ENCODE measurements around the gene SH3PXD2A. TPM values are rescaled to one million over a fixed set of nuclear protein-coding genes. Genes with fewer than 3 reads are reported as not detected.

SH3PXD2A gene
- total and polyA plus RNA-seq, 2 experiments from 2014 or later = 1.8 to 5.0 TPM

DNA sequence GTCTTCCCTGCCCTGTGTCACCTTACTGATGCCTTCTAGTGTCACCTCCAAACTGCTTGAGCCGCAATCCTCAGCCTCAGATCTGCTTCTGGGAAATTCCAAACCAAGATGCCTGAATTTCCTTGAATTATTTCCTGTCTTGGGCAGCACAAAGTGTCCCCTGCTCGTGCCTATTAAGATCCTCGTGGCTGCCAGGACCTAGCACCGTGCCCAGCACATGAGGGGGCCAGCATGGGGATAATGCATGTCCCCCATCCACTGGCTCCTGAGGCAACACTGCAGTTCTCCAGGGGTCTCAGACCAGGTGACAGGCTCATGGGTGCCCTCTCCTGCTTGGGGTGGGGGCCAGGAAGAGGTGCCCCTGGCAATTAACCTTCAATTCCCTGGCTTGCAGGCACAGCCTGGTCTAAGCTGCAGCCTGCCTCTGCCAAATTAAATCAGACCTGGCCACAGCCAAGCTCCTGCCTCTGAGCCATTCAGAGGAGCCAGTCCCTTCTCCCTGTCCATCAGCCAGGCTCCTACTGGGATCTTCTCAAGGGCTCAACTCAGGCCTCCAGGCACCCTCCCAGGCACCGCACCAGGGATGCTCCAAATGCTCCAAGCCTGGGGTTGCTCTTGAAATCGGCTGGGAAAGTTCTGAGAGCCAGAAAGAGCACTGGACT is 146.6 kb downstream of the SH3PXD2A start (continued):
- TF ChIP-seq, protein P1, sequence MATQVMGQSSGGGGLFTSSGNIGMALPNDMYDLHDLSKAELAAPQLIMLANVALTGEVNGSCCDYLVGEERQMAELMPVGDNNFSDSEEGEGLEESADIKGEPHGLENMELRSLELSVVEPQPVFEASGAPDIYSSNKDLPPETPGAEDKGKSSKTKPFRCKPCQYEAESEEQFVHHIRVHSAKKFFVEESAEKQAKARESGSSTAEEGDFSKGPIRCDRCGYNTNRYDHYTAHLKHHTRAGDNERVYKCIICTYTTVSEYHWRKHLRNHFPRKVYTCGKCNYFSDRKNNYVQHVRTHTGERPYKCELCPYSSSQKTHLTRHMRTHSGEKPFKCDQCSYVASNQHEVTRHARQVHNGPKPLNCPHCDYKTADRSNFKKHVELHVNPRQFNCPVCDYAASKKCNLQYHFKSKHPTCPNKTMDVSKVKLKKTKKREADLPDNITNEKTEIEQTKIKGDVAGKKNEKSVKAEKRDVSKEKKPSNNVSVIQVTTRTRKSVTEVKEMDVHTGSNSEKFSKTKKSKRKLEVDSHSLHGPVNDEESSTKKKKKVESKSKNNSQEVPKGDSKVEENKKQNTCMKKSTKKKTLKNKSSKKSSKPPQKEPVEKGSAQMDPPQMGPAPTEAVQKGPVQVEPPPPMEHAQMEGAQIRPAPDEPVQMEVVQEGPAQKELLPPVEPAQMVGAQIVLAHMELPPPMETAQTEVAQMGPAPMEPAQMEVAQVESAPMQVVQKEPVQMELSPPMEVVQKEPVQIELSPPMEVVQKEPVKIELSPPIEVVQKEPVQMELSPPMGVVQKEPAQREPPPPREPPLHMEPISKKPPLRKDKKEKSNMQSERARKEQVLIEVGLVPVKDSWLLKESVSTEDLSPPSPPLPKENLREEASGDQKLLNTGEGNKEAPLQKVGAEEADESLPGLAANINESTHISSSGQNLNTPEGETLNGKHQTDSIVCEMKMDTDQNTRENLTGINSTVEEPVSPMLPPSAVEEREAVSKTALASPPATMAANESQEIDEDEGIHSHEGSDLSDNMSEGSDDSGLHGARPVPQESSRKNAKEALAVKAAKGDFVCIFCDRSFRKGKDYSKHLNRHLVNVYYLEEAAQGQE (IDR thresholded peaks at IDR 0.05; ENCODE audit: unreplicated experiment) = no peak
- TF ChIP-seq CREB1 (CRISPR knock-in tag; IDR thresholded peaks at IDR 0.05; ENCODE audit: low read depth) (no peak), JUNB (IDR thresholded peaks at IDR 0.05; ENCODE audit: unreplicated experiment) (no peak), ZNF114 (CRISPR knock-in tag; IDR thresholded peaks at IDR 0.05) (no peak), STAT1 (IDR thresholded peaks at IDR 0.05; ENCODE audit: unreplicated experiment) (no peak), ZNF331 (CRISPR knock-in tag; IDR thresholded peaks at IDR 0.05; ENCODE audit: low read depth) (no peak)
- TF ChIP-seq, protein P2, sequence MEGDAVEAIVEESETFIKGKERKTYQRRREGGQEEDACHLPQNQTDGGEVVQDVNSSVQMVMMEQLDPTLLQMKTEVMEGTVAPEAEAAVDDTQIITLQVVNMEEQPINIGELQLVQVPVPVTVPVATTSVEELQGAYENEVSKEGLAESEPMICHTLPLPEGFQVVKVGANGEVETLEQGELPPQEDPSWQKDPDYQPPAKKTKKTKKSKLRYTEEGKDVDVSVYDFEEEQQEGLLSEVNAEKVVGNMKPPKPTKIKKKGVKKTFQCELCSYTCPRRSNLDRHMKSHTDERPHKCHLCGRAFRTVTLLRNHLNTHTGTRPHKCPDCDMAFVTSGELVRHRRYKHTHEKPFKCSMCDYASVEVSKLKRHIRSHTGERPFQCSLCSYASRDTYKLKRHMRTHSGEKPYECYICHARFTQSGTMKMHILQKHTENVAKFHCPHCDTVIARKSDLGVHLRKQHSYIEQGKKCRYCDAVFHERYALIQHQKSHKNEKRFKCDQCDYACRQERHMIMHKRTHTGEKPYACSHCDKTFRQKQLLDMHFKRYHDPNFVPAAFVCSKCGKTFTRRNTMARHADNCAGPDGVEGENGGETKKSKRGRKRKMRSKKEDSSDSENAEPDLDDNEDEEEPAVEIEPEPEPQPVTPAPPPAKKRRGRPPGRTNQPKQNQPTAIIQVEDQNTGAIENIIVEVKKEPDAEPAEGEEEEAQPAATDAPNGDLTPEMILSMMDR (conservative IDR thresholded peaks at IDR 0.05; ENCODE audit: low read depth in 2 of 2) = no peak

DNA sequence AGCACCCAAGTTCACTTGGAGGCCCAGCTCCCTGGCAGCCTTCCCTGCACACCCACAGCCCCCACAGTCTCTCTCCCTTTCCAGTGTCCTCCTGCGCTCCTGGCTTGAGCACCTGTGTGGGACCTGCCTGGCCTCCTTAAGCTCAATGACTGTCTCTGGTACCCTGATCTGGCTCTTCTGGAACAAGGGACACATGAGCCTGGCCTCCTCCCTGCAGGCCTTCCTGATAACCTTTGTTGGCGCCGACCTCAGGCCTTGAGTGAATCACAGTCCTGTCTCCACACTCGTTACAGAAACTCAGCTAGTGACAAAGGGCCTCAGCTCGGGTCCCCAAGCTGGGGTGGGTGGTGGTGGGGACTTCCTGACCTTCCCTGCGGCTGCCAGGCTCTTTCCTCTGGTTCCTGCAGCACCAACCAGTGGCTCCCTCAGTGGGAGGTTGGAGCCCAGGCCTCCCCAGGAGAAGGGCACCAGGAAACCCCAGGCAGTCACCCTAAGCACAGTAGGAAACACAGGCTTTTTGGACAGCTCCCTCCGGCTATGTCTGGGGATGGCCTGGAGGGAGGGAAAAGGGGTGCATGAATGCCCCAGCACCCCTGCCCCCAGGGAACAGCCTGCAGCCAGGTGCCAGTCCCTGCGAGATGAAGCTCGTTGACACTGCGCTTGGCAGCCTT is 147.3 kb downstream of the SH3PXD2A start:
- Mint-ChIP-seq H3K4me3 (no peak overlapping the region), H3K9me3 (no peaks in the 10 kb centered on the region), H3K27me3 (ENCODE audit: insufficient read depth, low read depth, poor library complexity) (peaks cover 14% of the 10 kb centered on the region)

More for the DNA sequence above, 147.3 kb downstream of the SH3PXD2A start:
- Mint-ChIP-seq H3K4me1 (no peaks in the 10 kb centered on the region; the same call in 2 of the 3 replicates), H3K36me3 (ENCODE audit: low read depth) (no peaks in the 10 kb centered on the region), H3K27ac (no peak overlapping the region)
- Histone ChIP-seq H3K4me3 (no peak overlapping the region), H3F3A (replicated peaks; ENCODE audit: low read depth) (no peaks in the 10 kb centered on the region), H3K27ac (ENCODE audit: low read depth) (no peak overlapping the region), H3K4me1 (ENCODE audit: insufficient read depth) (no peaks in the 10 kb centered on the region), H3K36me3 (ENCODE audit: insufficient read depth) (no peaks in the 10 kb centered on the region), H3K4me2 (no peak overlapping the region), H3K9me2 (ENCODE audit: insufficient read depth) (no peaks in the 10 kb centered on the region), H3K79me2 (replicated peaks; ENCODE audit: insufficient read depth) (no peaks in the 10 kb centered on the region), H2AFZ (no peak overlapping the region), H4K20me1 (replicated peaks; ENCODE audit: insufficient read depth) (no peaks in the 10 kb centered on the region), H3K27me3 (ENCODE audit: insufficient read depth) (no peaks in the 10 kb centered on the region)
- ATAC-seq = no peak
- DNase-seq (ENCODE audit: low spot score) = no peak
- no peak for TF ChIP-seq POLR2AphosphoS5 (IDR thresholded peaks at IDR 0.05; ENCODE audit: low read depth)
- TF ChIP-seq, protein P1 (IDR thresholded peaks at IDR 0.05; ENCODE audit: unreplicated experiment) = peak; percentile 21
